Measurements from ENCODE around the gene PTBP2.
A peak's percentile ranks its signal among the peaks of the same experiment; 100 is the strongest.

The PTBP2 gene, protein sequence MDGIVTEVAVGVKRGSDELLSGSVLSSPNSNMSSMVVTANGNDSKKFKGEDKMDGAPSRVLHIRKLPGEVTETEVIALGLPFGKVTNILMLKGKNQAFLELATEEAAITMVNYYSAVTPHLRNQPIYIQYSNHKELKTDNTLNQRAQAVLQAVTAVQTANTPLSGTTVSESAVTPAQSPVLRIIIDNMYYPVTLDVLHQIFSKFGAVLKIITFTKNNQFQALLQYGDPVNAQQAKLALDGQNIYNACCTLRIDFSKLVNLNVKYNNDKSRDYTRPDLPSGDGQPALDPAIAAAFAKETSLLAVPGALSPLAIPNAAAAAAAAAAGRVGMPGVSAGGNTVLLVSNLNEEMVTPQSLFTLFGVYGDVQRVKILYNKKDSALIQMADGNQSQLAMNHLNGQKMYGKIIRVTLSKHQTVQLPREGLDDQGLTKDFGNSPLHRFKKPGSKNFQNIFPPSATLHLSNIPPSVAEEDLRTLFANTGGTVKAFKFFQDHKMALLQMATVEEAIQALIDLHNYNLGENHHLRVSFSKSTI

DNA sequence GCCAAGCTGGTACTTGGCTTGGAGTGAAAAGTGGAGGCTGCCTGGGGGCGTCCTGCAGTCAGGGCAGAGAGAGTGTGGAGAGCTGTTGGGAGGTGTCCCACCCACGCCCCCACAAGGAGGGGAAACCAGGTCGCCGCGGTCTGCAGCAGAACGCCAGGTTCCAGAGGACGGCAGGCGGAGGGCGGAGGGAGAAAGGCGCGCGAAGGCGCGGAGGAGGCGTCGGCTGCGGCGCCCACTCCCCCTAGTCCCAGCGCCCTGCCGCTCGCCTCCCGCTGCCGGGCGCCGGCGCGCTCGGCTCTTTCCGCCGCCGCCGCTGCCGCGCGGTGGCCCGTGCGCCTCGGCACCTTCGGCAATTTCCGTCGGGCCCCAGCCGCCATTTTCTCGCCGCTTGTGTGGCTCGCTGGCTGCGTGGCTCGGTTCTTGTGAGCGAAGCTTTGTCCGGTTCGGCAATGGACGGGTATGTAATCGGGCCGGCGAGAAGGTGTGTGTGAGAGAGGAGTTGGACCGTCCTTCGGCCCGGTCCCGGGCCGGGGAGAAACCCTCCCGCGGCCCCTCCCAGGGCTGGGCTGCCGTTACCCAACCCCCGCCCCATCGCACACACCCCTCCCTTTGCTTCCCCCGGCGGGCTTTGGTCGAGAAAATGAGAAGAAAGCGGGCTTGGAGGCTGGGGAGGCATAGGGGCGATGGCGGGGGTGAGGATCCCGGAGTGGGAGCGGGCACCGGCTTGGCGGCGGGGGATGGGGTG lies at the start of gene PTBP2:
PTBP2 (plus strand) TSS at position 369 of the 745 bp plus-strand sequence; CDS start at position 450, 81 bp downstream.
- DNase-seq (ENCODE audit: low spot score), result peak; percentile 85

DNA sequence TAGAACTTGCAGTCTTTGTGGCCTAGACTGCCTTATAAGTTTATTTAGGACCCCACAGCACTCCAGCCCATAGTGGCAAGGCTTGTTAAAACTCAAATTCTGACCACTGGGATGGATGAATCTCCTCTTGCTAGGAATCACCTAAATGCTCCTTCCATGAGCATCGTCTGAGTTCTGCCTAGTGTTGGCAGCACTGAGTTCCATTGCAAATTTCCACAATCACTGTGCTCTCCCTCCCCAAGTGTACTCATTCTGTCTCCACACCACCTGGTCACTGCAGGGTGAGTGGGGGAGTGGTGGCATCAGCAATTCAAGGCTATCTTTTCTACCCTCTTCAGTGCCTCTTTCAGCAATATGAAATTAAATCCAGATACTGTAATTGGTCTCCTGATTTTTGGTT lies 46.7 kb upstream of the PTBP2 start:
- DNase-seq (ENCODE audit: low spot score), result no peak

DNA sequence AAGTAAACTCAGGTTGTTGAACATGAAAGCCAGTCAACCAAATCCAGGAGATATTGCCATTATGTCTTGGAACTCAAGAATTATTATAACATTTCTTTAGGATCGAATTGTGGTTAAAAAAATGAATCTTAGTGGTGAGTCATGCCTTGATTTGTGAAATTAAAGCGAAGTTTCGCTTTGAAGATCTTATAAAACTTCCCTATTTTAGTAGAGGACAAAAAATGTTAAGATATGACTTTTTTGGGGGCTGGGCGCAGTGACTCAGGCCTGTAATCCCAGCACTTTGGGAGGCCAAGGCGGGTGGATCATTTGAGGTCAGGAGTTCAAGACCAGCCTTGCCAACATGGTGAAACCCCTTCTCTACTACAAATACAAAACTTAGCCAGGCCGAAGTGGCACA lies 39.5 kb upstream of the PTBP2 start:
- no peak for DNase-seq (ENCODE audit: low spot score)

DNA sequence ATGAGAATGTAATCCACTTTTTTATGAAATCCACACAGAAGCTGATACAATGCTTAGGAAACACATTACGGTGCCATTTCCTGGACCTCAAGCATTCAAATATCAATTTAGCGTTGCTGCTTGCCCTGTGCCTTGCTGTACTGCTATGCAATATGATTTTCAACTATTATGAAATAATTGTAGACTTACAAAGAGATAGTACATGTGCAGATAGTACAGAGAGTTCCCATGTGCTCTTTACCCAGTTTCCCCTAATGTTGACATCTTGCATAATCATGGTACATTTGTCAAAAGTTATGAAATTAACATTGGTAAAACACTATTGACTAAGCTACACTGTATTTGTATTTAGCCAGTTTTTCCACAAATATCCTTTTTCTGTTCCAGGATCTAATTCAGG lies 37.7 kb upstream of the PTBP2 start:
- no peak for DNase-seq (ENCODE audit: low spot score)

DNA sequence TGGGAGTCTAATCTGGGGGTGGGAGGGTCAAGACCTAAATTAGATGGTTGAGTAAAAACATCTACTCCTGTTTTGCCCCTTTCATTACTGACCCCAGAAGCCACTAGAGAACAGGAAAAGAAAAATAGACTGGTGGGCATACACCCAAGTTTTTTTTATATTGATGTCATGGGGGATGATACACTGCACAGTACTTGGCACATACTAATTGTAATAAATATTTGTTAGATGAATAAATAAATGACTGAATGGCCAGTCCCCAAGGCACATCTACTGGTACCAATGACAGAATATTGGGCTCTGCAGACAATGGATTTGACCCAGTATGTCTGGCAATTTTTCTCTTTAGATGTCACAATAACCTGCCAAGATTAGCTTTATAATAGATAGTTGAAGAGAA lies 36.8 kb upstream of the PTBP2 start:
- DNase-seq (ENCODE audit: low spot score), result no peak

DNA sequence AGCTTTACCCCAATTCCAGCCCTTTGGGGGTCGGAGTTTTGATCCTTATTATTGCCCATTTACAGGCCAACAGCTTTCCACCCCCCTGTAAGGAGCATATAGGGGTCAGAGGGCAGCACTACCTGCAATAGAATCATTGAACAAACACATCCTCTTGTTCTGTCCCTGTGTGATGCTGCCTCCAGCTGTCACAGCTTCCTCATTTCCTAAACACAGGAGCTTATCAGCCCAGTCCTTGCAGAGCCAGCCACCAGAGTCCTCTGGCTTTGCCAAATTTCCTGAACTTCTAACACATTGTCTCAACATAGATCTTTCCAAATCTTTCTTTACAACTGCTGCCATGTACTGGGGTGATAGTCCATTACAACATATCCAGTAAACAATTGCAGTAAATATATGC lies 32.8 kb upstream of the PTBP2 start:
- DNase-seq (ENCODE audit: low spot score), result peak; percentile 59

DNA sequence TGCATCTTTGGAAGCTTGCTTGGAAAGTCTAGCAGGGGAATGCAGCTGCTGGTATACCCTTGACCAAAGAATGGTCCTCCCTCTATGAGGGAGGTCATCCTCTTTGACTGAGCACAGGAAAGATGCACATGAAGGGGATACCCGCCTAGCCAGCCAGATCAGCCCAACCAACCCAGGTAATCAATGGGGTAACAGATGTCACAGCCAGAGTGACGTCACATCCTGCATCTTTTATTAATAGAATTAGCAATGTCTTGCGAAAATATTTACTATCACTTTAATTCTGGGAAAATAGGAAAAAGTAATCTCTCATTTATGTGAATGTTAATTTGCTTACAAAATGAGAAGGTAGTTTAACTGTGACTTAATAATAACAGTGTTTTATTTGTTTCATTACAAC lies 25.6 kb upstream of the PTBP2 start:
- DNase-seq (ENCODE audit: low spot score), result no peak

DNA sequence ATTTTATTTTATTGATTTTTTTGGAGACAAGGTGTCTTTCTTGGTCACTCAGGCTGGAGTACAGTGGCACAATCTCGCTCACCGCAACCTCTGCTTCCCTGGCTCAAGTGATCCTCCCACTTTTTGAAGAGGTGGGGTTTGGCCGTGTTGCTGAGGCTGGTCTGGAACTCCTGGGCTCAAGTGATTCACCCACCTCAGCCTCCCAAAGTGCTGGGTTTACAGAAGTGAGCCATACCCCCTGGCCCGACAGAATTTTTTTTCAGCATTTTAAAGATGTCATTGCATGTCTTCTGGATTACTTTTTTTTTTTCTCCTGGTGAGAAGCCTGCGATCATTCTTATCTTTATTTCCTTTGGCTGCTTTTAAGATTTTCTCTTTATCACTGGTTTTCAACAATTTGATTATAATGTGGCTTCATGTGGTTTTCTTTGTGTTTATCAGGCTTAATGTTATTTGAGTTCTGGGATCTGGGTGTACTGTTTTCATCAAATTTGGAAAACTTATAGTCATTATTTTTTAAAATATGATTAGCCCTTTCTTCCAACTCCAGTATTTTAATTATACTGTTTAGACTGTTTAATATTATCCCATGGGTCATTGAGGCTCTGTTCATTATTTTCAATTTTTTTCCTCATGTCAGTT lies 23.1 kb upstream of the PTBP2 start:
- DNase-seq (ENCODE audit: low spot score), result no peak

DNA sequence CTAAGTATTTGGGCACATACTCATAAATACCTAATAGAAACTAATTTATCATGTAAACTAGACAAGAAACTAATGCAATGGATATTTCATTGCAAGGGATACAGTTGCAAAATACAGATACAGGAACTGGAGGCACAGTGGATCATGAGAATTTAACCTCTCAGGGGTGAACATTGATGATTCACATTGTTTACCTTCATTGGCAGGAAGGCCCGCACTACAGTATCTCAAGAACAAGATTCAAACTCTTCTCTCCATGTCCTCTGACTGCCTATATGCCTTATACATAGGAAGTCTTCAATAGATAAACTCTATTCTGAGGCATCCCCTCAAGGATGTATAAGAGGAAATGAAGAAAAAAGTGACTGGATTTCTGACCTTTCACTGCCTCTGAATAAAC lies 18.4 kb upstream of the PTBP2 start:
- no peak for DNase-seq (ENCODE audit: low spot score)

DNA sequence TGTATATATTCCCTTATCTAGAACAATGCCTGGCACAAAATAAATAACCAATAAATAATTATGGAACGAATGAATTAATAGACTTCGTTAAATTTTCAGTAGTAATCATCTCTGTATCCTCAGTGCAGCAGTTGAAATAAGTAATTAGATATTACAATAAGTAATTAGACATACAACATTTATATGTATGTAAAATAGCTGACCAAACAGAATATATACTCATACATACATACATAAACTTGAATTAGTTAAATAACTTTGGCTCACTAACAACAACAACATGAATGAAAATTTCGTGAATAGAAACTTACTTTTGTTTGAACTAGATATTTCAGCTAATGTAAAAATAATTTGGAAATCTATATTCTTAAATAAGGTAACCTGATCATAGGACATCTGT lies 14.6 kb upstream of the PTBP2 start:
- no peak for DNase-seq (ENCODE audit: low spot score)

DNA sequence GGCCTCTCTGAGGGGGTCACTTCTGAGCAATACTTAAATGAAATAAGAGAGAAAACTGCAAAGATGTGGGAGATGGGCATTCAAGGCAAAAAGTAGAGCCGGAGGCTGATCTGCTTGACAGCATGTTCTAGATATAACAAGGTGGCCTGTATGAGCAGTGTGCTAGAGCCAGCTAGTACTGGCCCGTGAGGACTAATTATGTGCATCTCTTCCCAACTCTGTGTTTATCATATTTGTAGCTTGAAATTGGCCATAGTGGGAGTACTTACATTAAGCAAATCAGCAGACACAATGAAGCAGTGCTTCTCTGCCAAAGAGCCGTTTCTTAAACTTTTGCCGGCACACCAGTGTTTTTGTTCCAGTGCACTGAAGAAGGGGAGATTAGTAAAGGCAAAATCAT lies 13.1 kb upstream of the PTBP2 start:
- no peak for DNase-seq (ENCODE audit: low spot score)

DNA sequence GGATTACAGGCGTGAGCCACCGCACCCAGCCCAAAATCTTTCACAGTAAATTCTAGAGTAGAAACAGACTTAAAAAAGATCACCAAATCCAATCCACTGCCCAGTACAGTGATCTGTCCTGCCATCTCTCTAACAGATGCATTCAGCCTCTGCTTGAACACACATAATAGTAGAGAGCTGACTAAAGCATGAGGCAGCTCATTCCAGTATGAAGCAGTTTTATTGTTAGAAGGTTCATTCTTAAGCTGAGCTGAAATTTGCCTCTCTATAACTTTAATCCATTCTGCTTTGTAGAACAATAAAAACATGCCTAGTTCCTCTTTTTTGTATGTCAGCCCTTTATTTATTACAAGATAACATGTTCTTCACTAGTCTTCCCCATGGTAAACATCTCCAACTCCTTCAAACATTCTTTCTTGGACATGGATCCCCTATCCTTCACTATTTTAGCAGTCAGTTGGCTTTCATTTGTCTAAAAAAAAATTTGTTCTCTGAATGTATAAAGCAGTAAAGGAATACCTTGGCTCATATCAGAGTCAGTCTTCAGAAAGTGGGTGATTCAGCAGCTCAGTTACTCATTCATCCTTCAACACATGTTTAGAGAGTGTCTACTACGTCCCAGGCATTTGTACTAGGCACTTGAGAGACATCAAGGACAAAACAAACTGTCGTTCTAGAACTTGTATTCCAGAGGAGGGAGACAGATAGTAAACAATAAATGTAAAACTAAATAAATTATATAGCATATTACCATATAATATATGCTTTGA lies 10.7 kb upstream of the PTBP2 start:
- DNase-seq (ENCODE audit: low spot score), result no peak

DNA sequence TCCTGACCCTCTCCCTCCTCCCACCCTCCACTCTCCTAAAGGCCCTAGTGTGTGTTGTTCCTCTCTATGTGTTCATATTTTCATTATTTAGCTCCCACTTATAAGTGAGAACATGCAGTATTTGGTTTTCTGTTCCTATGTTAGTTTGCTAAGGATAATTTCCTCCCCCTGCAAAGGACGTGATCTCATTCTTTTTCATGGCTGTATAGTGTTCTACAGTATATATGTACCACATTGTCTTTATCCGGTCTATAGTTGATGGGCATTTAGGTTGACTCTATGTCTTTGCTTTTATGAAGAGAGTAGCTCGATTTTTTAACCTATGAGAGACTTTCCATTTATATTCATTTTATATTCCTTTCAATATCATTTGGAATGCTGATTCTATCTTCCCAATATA lies 7.9 kb upstream of the PTBP2 start:
- DNase-seq (ENCODE audit: low spot score), result no peak

DNA sequence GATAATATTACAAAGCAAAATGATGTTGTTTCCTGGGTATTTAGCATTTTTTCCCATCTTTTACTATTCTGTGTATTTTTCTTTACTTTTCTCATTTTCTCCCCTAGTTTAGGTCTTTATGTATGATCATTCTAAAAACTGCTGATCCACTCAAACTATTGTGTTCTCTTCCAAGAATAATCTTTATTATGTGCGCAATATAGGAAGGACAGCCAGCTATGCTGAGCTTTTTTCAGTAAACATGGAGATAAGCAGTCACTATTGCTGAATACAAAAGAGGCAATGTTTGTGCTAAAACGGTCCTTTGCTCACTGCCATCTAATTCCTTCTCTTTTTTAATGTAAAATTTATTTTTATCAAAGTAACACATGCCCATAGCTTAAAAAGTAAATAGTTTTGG lies 6.7 kb upstream of the PTBP2 start:
- peak; percentile 31 for DNase-seq (ENCODE audit: low spot score)

DNA sequence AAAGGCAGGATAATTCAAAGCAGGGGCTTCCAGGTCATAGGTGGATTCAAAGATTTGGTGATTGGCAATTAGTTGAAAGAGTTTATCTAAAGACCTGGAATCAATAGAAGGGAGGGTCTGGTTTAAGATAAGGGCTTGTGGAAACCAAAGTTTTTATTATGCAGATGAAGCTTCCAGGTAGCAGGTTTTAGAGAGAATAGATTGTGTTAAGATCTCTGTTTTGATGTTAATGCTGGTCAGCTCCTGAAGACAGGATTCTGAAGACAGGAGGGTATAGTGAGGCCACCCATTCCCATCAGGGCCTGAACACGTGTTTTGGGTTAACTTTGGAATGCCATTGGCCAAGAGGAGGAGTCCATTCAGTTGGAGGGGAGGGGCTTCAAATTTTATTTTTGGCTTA lies 6.1 kb upstream of the PTBP2 start:
- DNase-seq (ENCODE audit: low spot score), result no peak

DNA sequence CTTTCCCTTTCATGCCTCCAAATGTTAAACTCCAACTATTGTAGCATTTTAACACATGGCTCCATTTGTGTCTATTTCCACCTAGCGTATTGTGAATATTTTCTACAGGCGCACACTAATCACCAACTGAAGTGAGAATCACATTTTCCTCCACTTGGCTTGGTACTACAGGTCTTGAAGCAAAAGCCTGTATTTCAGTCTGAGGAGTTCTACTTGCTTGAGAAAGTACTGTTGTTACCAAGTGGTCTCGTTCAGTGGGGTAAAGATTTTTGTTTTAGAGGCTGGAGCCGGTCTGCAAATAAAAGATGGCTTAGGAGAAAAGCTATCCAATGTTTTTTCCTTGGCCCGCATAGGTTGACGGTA lies 550 bp upstream of the PTBP2 start:
- DNase-seq (ENCODE audit: low spot score), result peak; percentile 61

DNA sequence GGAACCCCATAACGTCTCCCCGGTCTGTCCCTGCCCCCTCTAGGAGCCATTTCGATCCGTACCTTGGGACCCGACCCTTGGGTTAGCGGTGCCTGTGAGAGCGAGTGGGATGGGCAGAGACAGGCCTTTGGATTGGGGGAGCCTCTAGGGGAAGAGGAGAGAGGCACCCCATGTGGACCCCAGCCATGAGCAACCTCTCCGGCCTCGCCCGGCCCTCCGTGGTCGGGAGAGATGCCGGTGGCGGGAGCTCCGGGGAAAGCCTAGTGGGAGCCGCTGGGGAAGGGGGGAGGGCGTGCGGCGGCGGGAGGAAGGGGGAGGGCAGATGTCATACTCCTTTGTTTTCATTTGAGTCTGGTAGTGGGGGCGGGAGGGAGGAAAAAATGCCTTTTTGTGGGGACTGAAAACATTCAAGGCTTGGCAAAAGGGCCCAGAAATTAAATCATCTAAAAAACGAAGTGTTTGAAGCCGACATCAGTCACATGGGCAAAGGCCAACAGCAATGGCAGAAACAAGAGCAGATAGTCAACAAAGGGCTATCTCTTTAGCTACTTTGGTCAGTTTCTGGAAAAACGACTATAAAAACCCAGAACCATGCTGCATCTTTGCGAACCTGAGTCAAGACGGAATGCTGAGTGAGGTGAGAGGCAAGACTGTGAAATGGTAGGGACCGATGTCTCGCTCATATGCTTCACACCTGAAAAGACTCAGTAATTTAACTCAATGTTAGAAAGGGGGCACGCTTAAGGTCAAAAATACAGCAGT lies 758 bp downstream of the PTBP2 start:
- peak; percentile 96 for DNase-seq (ENCODE audit: low spot score)

DNA sequence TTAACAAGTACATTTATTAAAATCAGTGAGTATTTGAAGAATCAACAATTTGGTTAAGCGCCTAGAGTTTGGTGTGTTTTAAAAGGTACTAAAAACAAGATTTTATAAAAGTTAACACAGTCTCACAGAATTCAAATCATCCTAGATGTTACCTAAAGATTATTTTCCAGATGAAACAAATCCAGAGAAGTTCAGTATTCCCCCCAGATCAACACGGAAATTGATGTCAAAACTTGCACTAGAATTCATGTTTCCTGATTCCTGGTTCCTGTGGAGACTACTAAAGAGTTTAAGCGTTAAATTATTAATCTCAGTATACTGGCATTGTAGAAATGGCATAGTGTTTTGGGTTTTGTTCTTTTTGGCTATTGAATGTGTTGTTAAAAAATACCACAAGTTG lies 1.4 kb downstream of the PTBP2 start:
- DNase-seq (ENCODE audit: low spot score), result no peak

DNA sequence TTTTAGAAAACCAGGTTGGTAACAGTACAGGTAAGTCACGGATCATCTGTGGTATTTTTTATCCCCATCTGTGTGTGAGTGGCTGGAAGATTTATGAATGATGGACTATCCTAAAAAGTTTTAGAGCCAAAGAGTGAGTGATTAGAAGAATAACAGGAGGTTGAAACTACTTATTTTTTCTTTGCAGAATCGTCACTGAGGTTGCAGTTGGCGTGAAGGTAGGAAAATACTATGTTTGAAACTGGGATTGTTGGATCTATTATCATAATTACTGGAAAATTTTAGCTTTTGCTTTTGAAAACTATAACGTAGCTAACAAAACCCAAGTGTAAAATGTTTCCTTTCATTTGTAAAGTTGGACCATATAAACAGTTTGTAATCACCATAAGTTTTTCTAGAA lies 1.8 kb downstream of the PTBP2 start:
- DNase-seq (ENCODE audit: low spot score), result peak; percentile 27

DNA sequence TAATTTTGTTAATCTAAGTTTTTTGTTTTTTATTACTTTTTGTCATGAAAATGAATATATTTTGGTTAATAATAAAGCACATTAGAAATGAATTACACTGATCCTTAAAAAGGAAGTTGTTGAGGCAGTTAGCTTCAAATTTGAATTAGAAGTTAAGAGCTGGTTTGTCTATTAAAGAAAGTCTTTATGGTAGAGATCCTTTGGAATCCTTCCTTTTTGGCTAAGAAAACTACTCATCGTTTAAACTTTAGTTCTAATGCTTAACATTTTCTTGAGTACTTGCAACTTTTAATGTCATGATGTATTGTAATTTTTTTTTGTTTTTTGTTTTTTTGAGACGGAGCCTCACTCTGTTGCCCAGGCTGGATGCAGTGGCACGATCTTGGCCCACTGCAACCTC lies 2.4 kb downstream of the PTBP2 start:
- no peak for DNase-seq (ENCODE audit: low spot score)

DNA sequence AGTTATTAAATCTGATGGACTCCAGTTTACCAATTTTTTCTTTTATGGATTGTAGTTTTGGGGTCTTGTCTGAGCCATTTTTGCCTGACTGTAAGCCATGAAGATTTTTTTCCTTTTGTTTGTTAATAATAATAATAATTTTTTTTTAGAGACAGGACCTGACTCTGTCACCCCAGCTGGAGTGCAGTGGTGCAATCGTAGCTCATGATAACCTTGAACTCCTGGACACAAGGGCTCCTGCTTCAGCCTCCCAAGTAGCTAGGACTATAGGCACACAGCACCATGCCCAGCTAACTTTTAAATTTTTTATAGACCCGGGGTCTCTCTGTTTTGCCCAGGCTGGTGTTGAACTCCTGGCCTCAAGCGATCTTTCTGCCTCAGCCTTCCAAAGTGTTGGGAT lies 6.3 kb downstream of the PTBP2 start:
- DNase-seq (ENCODE audit: low spot score), result no peak
